GM13977 (cell line): Measurements from ENCODE around the gene SMIM43.

ENCODE experiments used
- DNase-seq: peaks from one replicate; pipeline ENCODE4 v3.0.0; 2012; ENCODE audit warnings: low spot score
- in situ Hi-C: fragments of 300-500 bp; cut with MboI; formaldehyde crosslinking; loops from one replicate; pipeline ENCODE4 v1.12.0; 2022; ENCODE audit warnings: low sequenced_read_pairs, low pct_unique_long_range_greater_than_20kb, mixed read lengths, inconsistent platforms; ENCODE audit not compliant: unreplicated experiment
- TF ChIP-seq, protein P1 (sequence below): IDR thresholded peaks from 2 replicates; pipeline ENCODE4 v1.5.1; 2012; ENCODE audit warnings: mild to moderate bottlenecking, control low read depth; ENCODE audit not compliant: insufficient read depth; ENCODE audit errors: extremely low read depth, missing control alignments

Gene SMIM43

DNA sequence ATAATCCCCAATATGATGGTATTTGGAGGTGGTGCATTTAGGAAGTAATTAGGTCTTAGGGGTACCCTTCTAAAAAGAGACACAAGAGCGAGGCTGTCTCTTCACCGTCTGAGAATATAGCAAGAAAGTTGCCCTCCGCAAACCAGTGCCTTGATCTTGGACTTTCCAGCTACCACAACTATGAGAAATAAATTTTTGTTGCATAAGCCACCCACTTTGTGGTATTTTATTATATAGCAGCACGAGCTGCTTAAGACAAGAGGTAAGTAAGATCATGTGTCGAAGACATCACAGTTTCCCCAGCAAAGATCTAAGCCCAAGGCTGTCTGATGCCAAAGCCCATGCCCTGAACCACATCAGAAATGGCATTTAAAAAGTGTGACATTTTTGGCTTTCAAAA, 26.5 kb upstream of the SMIM43 start:
- TF ChIP-seq, protein P1, sequence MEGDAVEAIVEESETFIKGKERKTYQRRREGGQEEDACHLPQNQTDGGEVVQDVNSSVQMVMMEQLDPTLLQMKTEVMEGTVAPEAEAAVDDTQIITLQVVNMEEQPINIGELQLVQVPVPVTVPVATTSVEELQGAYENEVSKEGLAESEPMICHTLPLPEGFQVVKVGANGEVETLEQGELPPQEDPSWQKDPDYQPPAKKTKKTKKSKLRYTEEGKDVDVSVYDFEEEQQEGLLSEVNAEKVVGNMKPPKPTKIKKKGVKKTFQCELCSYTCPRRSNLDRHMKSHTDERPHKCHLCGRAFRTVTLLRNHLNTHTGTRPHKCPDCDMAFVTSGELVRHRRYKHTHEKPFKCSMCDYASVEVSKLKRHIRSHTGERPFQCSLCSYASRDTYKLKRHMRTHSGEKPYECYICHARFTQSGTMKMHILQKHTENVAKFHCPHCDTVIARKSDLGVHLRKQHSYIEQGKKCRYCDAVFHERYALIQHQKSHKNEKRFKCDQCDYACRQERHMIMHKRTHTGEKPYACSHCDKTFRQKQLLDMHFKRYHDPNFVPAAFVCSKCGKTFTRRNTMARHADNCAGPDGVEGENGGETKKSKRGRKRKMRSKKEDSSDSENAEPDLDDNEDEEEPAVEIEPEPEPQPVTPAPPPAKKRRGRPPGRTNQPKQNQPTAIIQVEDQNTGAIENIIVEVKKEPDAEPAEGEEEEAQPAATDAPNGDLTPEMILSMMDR, result no peak
- in situ Hi-C loops, result no loop called here
- no peak for DNase-seq

DNA sequence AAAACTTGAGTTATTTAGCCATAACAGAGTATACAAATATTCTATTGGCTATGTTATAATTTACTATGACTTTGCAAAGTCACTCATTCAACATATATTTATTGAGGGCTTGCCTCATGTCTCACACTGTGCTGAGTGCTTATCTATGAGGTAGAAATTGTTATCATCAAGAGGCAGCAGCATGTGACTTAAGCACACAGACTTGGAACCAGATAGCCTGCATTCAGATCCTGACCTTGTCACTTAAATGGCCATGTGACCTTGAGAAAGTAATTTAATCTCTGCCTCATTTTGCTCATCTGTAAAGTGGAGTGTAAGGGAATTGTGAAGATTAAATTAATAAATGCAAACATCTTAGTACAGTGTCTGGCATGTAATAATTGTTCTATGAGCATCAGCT, 26.0 kb upstream of the SMIM43 start:
- in situ Hi-C loops, result no loop called here
- TF ChIP-seq, protein P1, result no peak
- DNase-seq, result no peak

DNA sequence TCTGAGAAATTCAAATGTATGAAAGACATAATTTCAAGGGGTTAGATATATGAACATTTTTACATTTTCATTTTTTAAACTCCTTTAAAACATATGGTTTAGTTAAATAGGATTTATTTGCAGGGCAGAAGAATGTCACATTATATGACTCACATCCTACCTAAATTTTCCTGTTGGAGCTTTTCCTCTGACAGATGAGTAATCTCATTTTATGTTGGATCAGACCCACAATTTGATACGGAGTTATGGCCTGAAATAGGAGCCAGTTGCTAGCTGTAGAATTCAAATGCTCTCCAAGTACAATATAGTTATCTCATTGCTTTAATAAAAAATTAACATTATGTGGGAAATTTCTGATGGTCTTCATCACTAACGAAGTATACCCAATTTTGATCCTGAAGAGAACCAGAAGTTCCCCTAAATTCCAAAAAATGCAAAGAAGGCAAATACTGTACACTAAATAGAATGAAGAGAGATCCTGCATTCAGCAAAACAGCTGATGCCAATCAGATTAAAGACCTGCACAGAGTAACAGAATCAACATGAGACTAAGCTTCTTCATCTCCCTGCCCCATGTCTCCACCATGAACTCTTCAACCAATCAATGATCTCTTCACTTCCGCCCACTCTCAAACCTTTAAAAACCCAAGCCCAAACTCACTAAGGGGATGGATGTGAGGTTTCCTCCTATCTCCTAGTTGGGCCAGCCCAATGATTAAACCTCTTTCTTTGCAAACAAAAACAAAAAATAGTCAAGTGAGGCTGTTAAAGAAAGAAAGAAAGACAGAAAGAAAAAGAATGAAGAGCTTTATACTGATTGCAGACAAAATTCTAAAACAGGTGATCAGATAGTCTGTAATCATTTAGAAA, 25.2 kb upstream of the SMIM43 start:
- DNase-seq, result no peak
- in situ Hi-C loops, result no loop called here
- TF ChIP-seq, protein P1, result no peak

DNA sequence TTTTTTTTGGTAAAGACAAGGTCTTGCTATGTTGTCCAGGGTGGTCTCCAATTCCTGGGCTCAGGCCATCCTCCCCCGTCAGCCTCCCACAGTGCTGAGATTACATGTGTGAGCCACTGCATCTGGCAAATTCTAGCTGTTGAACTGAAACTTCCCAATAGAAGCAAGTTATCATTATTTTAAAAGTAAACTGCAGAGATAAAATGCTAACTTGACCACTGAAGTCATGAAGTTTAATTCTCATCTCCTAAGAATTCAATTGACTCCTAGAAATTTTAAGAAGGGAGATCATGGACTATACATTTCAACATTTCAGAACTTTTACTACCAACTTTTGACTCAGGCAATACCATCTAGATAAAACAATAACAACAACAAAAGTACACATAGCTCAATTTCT, 24.5 kb upstream of the SMIM43 start:
- in situ Hi-C loops, result no loop called here
- TF ChIP-seq, protein P1, result no peak
- DNase-seq, result no peak

DNA sequence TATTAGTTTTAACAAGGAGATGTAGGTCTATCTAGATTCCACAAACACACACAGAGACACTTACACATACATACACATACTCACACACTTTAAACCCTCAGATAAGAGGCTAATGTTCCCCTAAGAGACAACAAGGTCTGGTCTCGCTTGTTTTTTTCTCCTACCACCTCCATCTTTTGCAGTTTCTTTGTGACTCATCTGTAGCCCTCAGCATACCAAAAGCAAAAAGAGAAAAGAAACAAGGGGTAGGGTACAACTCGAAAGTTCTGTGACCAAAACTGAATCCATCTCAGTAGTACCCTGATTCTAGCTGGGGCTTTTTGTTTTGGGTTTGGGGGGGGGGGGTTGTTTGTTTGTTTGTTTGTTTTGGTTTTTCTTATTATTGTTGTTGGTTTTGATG, 23.9 kb upstream of the SMIM43 start:
- TF ChIP-seq, protein P1, result no peak
- peak; percentile 35 for DNase-seq
- in situ Hi-C loops, result no loop called here

DNA sequence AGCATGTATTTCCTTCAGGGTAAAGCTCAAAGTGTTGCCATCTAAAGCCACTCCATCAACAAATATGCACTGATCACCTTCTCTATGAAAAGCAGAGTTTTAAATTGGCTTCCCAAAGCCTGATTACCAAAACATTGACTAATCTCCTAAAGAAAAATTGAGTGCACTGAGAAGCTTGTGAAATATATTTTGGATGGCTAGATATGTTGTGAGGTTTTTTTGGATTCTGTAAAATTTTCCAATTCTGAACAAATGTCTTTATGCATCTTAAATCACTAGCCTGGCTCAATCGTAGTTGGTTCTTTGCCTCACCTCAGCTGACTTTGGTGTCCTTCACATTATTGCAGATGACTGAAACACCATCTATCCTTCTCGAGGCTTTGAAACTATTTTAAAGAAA, 21.3 kb upstream of the SMIM43 start:
- TF ChIP-seq, protein P1, result no peak
- in situ Hi-C loops, result no loop called here
- DNase-seq, result no peak

DNA sequence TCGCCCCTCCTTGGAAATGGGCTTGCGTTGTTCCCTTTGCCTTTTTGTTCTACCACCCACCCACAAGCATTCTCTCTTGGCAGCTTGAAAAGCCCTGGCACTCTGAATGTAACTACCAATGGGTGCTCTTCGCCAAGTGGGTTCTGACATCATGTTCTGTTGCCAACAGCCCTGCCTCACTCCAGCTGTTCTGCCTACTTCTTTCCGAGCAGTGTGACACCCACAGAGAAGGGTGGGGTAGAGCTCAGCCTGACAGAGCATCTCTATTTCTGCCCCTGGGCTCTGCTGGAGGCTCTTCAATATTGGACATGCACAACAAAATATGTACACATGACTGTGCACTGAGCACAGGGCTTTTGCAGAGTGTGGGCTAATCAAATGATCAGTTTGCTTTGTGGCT, 20.5 kb upstream of the SMIM43 start:
- no peak for DNase-seq
- TF ChIP-seq, protein P1, result no peak
- in situ Hi-C loops, result no loop called here
